ENCODE results near the gene AVPR2. TPM values are rescaled to one million over a fixed set of nuclear protein-coding genes. Genes with fewer than 3 reads are reported as not detected.

Gene AVPR2
- total RNA-seq, 1 experiment from 2014 or later: not detected

- TF ChIP-seq, protein P1, sequence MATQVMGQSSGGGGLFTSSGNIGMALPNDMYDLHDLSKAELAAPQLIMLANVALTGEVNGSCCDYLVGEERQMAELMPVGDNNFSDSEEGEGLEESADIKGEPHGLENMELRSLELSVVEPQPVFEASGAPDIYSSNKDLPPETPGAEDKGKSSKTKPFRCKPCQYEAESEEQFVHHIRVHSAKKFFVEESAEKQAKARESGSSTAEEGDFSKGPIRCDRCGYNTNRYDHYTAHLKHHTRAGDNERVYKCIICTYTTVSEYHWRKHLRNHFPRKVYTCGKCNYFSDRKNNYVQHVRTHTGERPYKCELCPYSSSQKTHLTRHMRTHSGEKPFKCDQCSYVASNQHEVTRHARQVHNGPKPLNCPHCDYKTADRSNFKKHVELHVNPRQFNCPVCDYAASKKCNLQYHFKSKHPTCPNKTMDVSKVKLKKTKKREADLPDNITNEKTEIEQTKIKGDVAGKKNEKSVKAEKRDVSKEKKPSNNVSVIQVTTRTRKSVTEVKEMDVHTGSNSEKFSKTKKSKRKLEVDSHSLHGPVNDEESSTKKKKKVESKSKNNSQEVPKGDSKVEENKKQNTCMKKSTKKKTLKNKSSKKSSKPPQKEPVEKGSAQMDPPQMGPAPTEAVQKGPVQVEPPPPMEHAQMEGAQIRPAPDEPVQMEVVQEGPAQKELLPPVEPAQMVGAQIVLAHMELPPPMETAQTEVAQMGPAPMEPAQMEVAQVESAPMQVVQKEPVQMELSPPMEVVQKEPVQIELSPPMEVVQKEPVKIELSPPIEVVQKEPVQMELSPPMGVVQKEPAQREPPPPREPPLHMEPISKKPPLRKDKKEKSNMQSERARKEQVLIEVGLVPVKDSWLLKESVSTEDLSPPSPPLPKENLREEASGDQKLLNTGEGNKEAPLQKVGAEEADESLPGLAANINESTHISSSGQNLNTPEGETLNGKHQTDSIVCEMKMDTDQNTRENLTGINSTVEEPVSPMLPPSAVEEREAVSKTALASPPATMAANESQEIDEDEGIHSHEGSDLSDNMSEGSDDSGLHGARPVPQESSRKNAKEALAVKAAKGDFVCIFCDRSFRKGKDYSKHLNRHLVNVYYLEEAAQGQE (IDR thresholded peaks at IDR 0.05; ENCODE audit: low read depth): no peak
- no peak for TF ChIP-seq RAD21 (IDR thresholded peaks at IDR 0.05; ENCODE audit: low read depth)
- TF ChIP-seq SRF (IDR thresholded peaks at IDR 0.05; ENCODE audit: low read depth): no peak
- no peak for TF ChIP-seq POLR2AphosphoS5 (IDR thresholded peaks at IDR 0.05; ENCODE audit: low read depth, low read length)
- no peak for TF ChIP-seq SP1 (IDR thresholded peaks at IDR 0.05; ENCODE audit: low read depth)
- TF ChIP-seq ATF3 (IDR thresholded peaks at IDR 0.05): no peak
- TF ChIP-seq JUND (IDR thresholded peaks at IDR 0.05): no peak
- TF ChIP-seq FOSL1 (IDR thresholded peaks at IDR 0.05; ENCODE audit: low read depth): no peak
Measured at GRCh38 chrX:153944800-153945150, 40.3 kb downstream of the AVPR2 start (continued).

DNA sequence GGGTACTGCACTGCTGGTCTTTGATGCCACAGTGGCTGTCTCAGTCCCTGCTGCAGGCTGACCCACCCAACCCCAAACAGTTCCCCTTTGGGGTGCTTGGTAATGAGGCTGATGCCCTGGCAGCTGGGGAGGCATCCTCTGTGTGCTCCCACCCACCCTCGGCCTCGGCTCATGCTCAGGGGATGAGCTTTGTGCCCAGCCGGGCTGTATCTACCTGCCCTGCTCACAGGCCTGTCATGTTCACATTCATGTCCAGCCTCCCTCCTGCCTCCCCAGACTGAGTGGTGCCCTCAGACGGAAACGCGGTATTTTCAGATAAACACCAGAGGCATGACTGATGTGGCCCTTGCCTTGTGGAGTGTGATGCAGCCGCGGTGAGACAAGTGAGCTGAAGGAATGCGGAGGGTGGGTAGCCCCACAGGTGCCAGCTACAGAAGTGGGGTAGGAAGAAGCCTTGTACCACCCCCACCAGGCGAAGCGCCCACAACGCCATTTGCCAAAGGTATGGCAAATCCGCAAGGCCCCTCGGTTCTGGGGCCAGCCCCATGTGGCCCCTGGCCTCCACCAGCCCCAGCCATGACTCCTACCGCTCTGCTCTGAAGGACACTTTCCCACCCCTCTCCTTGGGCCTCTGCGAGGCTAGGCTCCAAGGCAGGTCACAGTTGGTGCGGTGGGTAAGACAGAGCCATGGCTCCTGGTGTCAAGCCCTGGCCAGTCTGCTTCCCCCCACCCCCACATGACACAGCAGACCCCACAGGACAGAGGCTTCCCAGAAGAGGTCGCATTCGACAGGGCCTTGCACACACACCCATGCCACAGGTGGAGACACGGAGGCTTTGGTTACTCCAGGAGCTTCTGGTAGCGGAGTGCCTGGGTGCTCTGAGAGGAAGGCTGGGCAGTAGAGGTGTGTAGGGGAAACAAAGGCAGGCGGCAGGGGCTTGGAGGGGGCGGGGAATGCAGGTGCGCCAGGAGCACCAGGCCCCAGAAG, 41.8 kb downstream of the AVPR2 start:
- POLR2A ChIA-PET: interaction anchor here (0.8 to 1.9 kb wide), 4 partner anchors 11 to 152 kb away, joined by 3 to 6 read pairs (median 3); partner anchors contain the start of genes IDH3G, NAA10 and SSR4
- BruUV-seq (replicated peaks): no TSS peak
- Histone ChIP-seq H3K36me3 (ENCODE audit: control insufficient read depth in 1 of 2, insufficient read depth in 2 of 2, low read length in 2 of 2) (peaks cover 0 to 6% of the 10 kb centered on the region in 2 experiments; a peak in 1 of 4 replicates), H3K4me1 (ENCODE audit: control insufficient read depth in 1 of 2, insufficient read depth in 2 of 2, low read length in 2 of 2) (no peaks in the 10 kb centered on the region; a peak in 1 of 4 replicates), H3K27me3 (ENCODE audit: insufficient read depth, low read length) (no peaks in the 10 kb centered on the region), H3K4me2 (ENCODE audit: low read length) (no peak overlapping the region), H3K79me2 (ENCODE audit: insufficient read depth, low read length) (no peaks in the 10 kb centered on the region), H3K9me3 (ENCODE audit: control insufficient read depth in 1 of 2, insufficient read depth in 1 of 2, low read depth in 1 of 2, low read length in 2 of 2) (no peaks in the 10 kb centered on the region), H3K9me2 (ENCODE audit: insufficient read depth) (no peaks in the 10 kb centered on the region), H4K20me1 (ENCODE audit: insufficient read depth) (no peaks in the 10 kb centered on the region), H3K27ac (ENCODE audit: low read depth, low read length) (no peak overlapping the region), H3K9ac (ENCODE audit: low read length) (no peak overlapping the region), H2AFZ (ENCODE audit: low read depth, low read length, poor library complexity, severe bottlenecking) (no peak overlapping the region), H3K4me3 (replicated peaks in 1 of 2; ENCODE audit: low read depth in 1 of 2, low read length in 2 of 2) (no peak overlapping the region)
- ATAC-seq: no peak
- TF ChIP-seq SRF (IDR thresholded peaks at IDR 0.05; ENCODE audit: low read depth): no peak
- TF ChIP-seq SP1 (IDR thresholded peaks at IDR 0.05; ENCODE audit: low read depth): no peak
- no peak for TF ChIP-seq EZH2phosphoT487 (IDR thresholded peaks at IDR 0.05; ENCODE audit: borderline replicate concordance)
- TF ChIP-seq, protein P2, sequence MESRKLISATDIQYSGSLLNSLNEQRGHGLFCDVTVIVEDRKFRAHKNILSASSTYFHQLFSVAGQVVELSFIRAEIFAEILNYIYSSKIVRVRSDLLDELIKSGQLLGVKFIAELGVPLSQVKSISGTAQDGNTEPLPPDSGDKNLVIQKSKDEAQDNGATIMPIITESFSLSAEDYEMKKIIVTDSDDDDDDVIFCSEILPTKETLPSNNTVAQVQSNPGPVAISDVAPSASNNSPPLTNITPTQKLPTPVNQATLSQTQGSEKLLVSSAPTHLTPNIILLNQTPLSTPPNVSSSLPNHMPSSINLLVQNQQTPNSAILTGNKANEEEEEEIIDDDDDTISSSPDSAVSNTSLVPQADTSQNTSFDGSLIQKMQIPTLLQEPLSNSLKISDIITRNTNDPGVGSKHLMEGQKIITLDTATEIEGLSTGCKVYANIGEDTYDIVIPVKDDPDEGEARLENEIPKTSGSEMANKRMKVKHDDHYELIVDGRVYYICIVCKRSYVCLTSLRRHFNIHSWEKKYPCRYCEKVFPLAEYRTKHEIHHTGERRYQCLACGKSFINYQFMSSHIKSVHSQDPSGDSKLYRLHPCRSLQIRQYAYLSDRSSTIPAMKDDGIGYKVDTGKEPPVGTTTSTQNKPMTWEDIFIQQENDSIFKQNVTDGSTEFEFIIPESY (IDR thresholded peaks at IDR 0.05; ENCODE audit: extremely low read depth, insufficient replicate concordance, low read length): no peak
- RAD21 ChIA-PET (ENCODE audit: low non-redundant PET in 1 of 2, low total read pairs in 2 of 2, uncharacterized antibody in 2 of 2, unreplicated experiment in 2 of 2): no interaction called here
- DNase-seq (ENCODE audit: low read depth, low spot score): no peak
- intact Hi-C loops (cut with micrococcal nuclease): no loop called here
- CTCF ChIA-PET: interaction anchor here (0.9 to 1.2 kb wide), 6 partner anchors 8 to 392 kb away, joined by 3 to 12 read pairs (median 6); partner anchors contain the start of genes ARHGAP4, NAA10 and PLXNB3

All from HCT116 (cell line).